Measurements from ENCODE around the gene BEAN1. TPM values are rescaled to one million over a fixed set of nuclear protein-coding genes. Genes with fewer than 3 reads are reported as not detected.

Gene BEAN1
- total and polyA plus RNA-seq, 9 of the 15 experiments (the other 6 are each of a cell fraction or from before 2014, with no cell fraction given) = not detected

GRCh38 chr16:66524601-66525164 is 97.6 kb downstream of the BEAN1 start (continued):
- TF ChIP-seq MLLT1 (IDR thresholded peaks at IDR 0.05) (peak in 1 of 2 experiments; percentile 56; a peak in 1 of 4 replicates), HCFC1 (IDR thresholded peaks at IDR 0.05; ENCODE audit: low read depth, low read length) (no peak), SMAD3 (CRISPR knock-in tag; conservative IDR thresholded peaks at IDR 0.05) (no peak), ZNF639 (CRISPR knock-in tag; conservative IDR thresholded peaks at IDR 0.05 in 1 of 2, IDR thresholded peaks at IDR 0.05 in 1 of 2) (peak in 1 of 2 experiments; percentile 55; a peak in 1 of 4 replicates), BHLHE40 (IDR thresholded peaks at IDR 0.05; ENCODE audit: low read length) (peak; percentile 37; the same call in 1 of the 2 replicates), CREB5 (CRISPR knock-in tag; IDR thresholded peaks at IDR 0.05) (no peak), TAL1 (IDR thresholded peaks at IDR 0.05) (peak; percentile 72), ZNF395 (CRISPR knock-in tag; IDR thresholded peaks at IDR 0.05) (0 out of 2 replicates have a peak, but pooled peaks have one; percentile 41), NBN (IDR thresholded peaks at IDR 0.05; ENCODE audit: low read depth) (no peak), E2F8 (IDR thresholded peaks at IDR 0.05; ENCODE audit: low read depth, partially characterized antibody) (no peak), NCOR1 (IDR thresholded peaks at IDR 0.05) (peak; percentile 50; the same call in 1 of the 2 replicates), MCM3 (IDR thresholded peaks at IDR 0.05) (no peak), CBFA2T3 (IDR thresholded peaks at IDR 0.05) (peak; percentile 86), JUND (IDR thresholded peaks at IDR 0.05; ENCODE audit: borderline replicate concordance, low read depth, low read length) (peak; percentile 57; the same call in 1 of the 2 replicates), JUND (tag; IDR thresholded peaks at IDR 0.05; ENCODE audit: borderline replicate concordance, low read depth, low read length) (peak; percentile 24; the same call in 1 of the 3 replicates), NR1H2 (CRISPR knock-in tag; IDR thresholded peaks at IDR 0.05) (no peak), MEF2A (IDR thresholded peaks at IDR 0.05; ENCODE audit: control insufficient read depth, low read depth, low read length) (no peak), KDM1A (IDR thresholded peaks at IDR 0.05) (peak; percentile 65 to 77), MYC (IDR thresholded peaks at IDR 0.05; ENCODE audit: low read depth, low read length) (peak; percentile 41; the same call in 1 of the 2 replicates), MYC (CRISPR knock-in tag; IDR thresholded peaks at IDR 0.05; ENCODE audit: borderline replicate concordance, low read depth) (no peak), FOS (IDR thresholded peaks at IDR 0.05; ENCODE audit: extremely low read depth, insufficient read length) (no peak)

Data from K562 (cell line).